NCI-H2227 (cell line): ENCODE data around the gene ACACA.
A peak's percentile ranks its signal among the peaks of the same experiment; 100 is the strongest.
"Not testable (repeated sequence)": the region's sequence is repeated elsewhere in the genome, so short reads cannot be mapped to it uniquely, and the experiment has no call there.

Source experiments
- DNase-seq: peaks from one replicate; lab custom pipeline; 2025; ENCODE audit not compliant: unreplicated experiment; lab: John Stamatoyannopoulos, UW

ACACA gene

DNA sequence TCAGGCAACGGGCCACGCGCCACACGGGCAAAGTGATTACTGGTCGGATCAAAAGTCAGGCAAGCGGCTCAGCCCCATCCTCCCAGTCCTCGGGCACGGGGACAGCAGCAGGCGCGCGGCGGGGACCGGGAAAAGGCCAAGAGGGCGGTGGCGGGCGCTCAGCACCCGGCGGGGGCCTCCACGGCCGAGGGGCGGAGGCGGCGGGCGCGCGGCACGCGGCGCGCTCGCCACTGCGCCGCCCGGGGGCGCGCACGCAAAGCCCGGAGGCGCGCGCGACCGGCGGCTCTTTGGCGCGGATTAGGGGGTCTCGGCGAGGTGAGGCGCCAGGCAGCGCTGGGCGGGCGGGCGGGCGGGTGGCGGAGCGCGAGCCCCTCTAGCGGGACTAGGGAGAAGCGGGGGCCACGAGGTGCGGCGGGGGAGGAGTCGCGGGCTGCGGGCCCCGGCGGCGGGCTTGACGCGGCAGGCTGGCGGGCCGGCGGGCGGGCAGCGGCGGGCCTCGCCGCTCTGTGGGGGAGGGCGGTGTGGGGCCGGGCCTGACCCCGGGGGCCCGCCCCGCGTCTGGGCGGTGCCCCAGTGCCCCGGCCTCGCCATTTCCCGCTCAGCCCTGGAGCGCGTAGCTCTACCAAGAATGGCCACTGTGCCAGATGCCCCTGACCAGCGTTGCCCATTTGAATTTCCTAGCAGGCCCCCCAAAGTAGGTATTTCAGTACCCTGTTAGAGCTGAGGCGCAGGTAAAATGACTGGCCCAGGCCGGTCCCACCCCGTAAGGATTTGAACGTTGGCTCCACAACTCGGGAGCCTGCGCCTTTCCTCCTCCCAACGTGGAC, at the start of gene ACACA, which contains the start of gene TADA2A:
Gene ACACA, minus strand, starts transcription at position 202 of the 827 bp plus-strand sequence. CDS start 537 bp downstream, outside the sequence.
Gene TADA2A, plus strand, starts transcription at position 252 of the 827 bp plus-strand sequence. CDS start 4,480 bp downstream, outside the sequence.
- peak; percentile 93 for DNase-seq

DNA sequence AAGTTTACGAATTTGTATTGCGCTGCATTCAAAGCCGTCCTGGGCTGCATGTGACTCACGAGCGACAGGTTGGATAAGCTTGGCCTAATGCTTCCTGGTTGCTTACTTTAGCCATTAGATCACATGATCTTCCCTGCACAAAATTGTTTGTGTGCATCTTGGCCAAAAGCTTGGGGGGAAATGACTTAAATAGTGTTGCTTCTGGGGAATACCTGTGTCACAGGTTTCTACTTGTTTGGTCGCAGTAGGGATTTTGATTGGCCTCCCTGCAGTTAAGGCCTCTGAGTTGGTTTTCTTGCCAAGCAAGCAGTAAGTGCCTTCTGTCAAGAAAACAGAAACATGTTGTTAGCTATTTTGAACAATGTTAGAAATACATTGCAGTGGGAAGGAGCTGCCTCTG, 43.5 kb upstream of the ACACA start:
- DNase-seq: no peak

DNA sequence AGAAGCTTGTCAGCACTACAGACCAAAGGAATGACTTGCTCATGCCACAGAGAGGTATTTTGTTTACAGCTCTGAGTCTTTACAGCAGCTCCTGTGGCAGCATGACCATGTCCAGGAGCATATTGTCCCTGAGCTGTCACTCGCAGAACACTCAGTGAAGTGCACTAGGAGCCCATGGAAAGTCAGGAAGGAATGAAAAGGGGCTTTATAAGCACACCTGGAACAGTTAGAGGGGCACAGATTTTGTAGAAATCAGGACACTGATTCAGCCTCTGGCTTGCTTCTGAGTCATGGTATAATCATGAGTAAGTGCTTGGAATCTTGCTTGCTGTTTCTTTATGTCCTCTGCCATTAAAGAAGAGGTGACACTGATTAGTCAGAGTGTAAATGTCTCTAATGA, 41.0 kb upstream of the ACACA start:
- DNase-seq: no peak

DNA sequence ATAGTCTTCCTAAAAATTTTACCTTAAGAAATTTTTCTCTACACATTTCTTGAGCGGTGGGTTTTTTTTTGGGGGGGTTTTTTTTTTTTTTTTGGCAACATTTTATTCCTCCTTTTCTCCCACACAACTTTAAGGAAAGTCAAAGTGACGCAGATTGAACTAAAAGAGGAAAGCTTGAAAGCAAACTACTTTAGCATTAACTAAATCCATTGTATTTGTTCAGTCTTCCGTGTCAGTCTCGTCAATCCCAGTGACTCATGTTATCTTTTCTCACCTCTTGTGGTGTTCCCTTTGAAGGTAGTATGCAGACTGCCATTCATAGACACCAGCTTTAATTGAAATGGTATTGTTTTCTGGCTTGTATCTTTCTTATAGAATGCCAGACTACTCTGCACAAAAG, 39.4 kb upstream of the ACACA start:
- peak; percentile 21 for DNase-seq

DNA sequence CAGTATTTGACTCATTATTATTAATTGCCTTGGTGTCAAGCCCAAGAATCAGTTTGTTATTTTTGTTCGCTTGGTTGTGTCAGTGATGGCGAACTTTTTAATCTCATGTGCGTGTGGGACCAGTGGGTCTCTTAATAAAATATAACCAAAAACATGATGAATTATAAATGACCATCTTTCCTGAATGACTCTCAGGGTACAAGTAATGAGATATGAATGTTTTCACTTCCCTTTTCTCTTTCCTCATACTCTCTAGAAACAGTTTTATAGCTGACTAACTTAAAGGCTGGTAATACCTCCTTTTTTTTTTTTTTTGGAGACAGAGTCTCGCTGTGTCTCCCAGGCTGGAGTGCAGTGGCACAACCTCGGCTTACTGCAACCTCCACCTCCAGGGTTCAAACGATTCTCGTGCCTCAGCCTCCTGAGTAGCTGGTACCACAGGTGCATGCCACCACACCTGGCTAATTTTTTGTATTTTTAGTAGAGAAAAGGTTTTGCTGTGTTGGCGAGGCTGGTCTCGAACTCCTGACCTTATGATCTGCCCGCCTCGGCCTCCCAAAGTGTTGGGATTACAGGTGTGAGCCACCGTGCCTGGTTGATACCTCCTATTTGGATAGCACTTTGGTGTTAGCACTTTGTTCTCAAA, 34.9 kb upstream of the ACACA start:
- DNase-seq: not testable (repeated sequence)

DNA sequence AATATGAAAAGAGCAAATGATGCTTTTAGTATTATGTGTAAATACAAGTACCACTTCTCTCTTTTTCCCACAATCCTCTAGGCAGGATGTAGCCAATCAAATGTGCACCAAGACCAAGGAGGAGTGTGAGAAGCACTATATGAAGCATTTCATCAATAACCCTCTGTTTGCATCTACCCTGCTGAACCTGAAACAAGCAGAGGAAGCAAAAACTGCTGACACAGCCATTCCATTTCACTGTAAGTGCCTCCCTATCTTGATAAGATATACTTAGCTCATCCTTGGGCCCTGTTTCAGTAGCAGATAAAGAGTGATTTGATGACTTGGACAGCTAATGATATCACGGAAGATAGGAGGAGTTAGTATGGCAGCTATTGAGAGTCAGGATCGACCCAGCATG, 33.8 kb upstream of the ACACA start:
- DNase-seq: no peak

DNA sequence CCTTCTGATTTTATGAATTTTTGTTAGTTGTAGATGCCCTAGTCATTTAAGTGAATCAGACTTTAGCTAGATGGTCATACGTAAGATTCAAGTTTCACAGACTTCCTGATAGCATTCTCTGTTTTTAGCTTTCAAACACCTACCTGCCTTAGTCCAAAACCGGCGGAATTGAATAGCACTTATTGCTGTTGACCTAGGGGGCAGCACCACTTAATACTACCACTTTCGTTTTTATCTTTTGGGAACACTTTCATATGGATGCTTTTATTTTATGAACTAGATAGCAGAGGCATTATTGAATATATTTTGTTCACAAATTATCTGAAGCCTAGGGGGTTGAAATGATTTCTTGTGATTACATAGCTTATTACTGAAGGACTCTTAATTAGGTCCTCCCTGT, 31.5 kb upstream of the ACACA start:
- no peak for DNase-seq

DNA sequence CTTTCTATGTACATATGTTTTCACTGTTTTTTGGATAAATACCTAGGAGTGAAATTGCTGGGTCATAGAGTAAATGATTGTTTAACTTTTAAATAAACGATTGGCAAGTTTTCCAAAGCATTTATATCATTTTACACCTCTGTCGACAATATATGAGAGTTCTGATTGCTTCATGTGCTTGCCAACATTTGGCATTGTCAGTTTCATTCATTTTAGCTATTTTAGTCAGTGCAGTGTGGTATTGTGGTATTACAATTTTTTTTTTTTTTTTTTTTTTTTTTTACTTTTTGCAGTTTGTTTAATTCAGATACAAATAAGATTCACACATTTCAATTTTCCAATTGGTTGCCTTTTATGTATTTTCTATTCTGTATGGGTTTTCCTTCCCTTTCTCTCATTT, 26.0 kb upstream of the ACACA start:
- DNase-seq: no peak

DNA sequence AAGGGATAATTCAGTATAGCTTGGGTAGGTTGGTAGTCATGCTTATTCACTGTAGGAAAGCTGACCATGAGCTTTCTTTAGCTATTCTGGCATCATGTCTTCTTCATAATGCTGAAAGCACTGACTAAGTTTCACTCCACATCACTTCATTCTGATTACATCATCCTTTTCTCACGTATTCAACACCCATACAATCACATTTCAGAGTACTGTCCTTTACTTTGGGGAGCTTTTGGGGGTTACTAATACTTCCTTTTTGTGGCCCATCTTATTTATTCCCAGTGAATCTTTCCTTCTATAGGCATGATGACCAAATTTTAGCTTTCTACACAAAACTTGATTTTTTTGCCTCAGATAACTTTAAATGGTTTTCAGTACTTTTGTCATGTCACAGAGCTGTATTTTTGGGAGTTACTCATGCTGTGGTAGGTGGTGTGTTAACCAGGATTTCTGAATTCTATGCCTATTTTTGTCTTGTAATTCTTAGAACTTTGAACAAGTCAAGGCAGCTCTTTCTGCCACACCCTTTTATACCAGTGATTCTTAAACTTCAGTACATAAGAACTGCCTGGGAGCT, 23.5 kb upstream of the ACACA start:
- DNase-seq: no peak

DNA sequence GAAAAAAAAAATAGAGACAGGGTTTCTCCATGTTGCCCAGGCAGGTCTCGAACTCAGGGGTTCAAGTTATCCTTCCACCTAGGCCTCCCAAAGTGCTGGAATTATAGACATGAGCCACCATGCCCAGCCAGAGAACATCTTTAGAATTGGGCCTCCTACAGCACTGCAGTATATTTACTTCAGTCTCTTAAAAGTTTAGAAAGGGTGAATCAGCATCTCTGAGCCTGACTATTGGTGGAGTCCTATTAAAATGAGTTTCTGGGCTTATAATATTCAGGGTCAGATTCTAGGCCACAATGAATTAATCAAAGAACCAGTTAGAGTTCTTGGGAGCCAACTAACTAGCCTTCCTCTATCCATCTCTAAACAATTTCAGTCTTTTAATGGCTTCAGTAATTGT, 22.8 kb upstream of the ACACA start:
- no peak for DNase-seq

DNA sequence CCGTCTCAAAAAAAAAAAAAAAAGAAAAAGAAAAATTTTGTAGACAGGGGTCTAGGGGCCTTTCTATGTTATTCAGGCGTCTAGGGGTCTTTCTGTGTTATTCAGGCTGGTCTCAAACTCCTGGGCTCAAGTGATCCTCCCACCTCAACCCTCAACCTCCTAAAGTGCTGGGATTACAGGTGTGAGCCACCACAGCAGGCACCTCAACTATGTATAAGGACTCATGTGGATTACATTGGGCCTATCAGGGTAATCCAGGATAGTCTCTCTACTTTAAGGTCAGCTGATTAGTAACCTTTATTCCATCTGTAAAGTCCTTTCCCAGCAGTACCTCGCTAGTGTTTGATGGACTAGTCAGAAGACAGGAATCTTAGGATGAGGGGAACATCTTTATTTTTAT, 22.4 kb upstream of the ACACA start:
- no peak for DNase-seq

DNA sequence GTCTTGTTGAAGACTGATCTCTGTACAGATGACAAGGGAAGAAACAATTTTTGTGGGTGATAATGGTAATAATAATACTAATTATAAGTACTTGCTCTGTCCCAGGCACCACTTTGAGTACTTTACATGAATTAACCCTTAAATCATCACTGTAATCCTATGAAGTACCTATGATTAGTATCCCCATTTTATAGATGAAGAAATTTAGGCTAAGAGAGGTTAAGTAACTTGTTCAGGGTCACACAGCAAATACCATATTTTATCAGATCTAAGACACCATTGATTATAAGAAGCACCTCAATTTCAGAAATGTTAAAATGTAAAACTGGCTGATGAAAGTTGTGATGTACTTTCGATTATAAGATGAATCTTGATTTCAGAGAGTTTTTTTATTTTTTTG, 18.6 kb upstream of the ACACA start:
- no peak for DNase-seq

DNA sequence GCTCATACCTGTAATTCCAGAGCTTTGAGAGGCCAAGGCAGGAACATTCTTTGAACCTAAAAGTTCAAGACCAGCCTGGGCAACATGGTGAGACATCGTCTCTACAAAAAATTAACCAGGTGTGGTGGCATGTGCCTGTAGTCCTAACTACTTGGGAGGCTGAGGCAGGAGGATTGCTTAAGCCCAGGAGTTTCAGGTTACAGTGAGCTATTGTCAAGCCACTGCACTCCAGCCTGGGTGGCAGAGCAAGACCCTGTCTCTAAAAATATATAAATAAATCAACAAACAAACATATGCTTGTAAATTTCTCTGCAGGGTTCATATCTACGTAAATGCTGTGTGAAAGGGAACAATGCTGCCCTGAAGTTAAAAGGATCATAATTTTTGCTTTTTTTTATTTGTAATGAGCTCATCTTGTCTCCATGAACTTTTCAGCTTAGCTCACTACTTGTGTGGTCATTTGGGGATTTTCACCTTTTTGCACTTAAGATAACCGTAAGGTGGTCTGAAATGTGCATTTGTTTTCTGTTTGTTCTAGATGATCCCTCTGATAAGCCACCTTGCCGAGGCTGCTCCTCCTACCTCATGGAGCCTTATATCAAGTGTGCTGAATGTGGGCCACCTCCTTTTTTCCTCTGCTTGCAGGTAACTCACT, 16.5 kb upstream of the ACACA start:
- DNase-seq: no peak

DNA sequence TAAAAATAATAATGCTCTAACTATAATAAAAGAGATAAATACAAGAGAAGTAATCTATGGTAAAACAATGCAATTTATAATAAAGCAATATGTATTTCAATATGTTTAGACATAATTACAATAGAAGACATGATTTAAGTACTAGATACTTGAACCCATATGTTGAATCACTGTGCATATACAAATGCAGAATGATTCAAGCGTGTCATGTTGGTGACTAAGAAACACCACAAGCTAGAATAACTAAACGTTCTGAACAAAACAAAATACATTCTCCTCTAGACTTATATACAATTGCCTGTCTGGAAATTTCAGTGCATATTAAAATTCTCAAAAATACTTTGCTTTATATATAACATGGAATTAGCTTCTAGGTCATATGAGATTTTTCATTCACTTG, 11.2 kb upstream of the ACACA start:
- no peak for DNase-seq

DNA sequence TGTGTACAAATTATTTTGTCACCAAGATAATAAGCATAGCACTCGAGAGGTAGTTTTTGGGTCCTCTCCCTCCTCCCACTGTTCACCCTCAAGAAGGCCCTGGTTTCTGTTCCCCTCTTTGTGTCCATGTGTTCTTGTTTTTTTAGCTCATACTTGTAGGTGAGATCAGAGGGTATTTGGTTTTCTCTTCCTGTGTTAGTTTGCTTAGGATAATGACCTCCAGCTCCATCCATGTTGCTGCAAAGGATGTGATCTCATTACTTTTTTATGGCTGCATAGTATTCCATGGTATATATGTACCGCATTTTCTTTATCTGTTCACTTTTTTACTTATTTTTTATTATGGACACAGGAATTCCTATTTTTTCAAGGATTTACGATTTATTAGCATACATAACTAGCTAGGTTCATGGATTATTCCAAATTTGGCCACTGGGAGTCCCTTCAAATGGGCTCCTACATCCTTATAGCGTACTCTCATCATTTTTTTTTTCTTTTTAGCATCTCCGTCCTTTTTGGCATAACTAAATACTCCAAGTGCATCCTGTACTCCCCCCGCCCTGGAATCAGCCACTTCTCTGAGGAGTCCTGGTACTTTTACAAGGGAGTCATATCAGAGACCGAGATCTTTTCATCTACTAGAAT, 7.4 kb upstream of the ACACA start:
- DNase-seq: no peak

DNA sequence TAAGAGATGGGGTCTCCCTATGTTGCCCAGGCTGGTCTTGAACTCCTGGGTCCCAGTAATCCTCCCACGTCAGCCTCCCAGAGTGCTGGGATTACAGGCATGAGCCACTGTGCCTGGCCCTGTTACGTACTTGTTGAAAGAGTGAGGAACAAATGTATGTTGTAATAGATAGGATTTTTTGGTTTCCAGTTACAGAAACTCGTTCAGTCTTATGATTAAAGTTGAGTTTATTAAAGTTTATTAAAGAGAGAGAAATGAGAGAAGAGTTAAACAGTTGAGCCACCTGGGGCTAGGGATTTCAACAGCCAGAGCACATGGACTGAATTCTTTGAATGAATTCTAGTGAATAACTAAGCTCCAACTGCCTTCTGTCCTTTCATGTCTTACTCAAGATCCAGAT, 3.7 kb upstream of the ACACA start:
- DNase-seq: no peak

DNA sequence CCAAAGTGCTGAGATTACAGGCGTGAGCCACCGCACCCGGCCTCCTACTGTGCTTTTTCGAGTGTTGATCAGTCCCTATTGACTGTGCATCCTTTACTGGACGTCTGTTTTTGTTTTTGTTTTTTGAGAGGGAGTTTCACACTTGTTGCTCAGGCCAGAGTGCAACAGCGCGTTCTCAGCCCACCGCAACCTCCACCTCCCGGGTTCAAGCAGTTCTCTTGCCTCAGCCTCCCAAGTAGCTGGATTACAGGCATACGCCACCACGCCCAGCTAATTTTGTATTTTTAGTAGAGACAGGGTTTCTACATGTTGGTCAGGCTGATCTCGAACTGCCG, 1.5 kb upstream of the ACACA start:
- not testable (repeated sequence) for DNase-seq

DNA sequence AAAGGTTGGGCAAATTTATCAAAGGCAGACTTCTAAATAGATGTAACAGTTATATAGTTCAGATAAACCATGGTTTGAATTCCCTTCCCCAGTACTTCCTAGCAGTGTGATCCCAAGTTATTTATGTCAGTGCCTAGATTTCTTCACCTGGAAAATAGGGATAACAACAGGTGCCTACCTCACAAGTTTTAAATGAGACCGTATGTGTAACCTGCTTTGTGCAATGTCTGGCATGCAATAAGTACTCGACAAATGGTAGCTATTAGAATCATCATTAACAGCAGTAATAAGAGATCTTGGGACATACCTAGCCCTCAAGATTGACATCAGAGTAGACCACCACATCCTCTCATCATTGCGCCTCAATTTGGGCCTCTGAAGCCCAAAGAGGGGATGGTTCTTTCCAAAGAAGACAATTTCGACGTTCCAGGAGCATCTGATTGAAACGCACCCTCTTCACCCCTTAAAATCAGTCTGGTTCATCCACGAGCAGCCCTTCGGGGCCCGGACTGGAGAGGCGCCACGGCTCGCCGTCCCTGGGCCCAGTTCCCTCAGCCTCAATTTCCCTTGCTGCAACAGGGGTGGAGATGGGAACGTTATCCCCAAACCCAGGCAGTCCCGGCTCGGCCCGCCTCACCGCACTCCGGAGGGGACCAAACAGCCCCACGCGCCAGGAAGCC, 541 bp downstream of the ACACA start:
- DNase-seq: peak; percentile 49

DNA sequence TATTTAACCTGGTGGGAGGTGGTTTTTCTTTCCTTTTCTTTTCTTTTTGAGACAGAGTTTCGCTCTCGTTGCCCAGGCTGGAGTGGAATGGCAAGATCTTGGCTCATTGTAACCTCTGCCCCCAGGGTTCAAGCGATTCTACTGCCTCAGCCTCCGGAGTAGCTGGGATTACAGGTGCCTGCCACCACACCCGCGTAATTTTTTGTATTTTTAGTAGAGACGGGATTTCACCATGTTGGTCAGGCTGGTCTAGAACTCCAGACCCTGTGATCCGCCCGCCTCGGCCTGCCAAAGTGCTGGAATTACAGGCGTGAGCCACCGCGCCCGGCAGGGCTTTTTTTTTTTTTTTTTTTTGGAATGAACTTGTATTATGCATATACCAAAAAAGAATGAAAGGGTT, 1.1 kb downstream of the ACACA start:
- not testable (repeated sequence) for DNase-seq

DNA sequence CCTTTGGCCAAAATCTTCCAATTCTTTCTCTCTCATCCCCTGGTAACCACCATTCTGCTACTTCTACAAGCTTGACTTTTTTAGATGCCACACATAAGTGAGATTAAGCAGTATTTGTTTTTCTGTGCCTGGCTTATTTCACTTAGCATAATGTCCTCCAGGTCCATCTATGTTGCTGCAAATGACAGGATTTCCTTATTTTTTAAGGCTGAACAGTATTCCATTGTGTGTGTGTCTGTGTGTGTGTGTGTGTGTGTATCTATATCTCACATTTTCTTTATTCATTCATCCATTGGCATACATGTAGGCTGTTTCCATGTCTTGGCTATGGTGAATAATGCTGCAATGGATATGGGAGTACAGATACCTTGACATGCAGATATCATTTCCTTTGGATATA, 6.1 kb downstream of the ACACA start:
- DNase-seq: no peak
